H1 (cell line): ENCODE data around the gene DNAJC6. TPM values are rescaled to one million over a fixed set of nuclear protein-coding genes. Genes with fewer than 3 reads are reported as not detected.

Experiments used
- BCL11A ChIP-seq, 2 experiments: IDR thresholded peaks; one replicate each; pipeline ENCODE4 v1.6.1; 2011; ENCODE audit warnings: low read depth in 2 of 2, low read length in 2 of 2, mild to moderate bottlenecking in 2 of 2
- JUN ChIP-seq: IDR thresholded peaks from 2 replicates; pipeline ENCODE4 v1.6.1; 2011; ENCODE audit warnings: low read depth, mild to moderate bottlenecking, improper control_type of control experiment, low read length
- PHF8 ChIP-seq: fragments of 200-600 bp; sonication (generic); conservative IDR thresholded peaks from 2 replicates; pipeline ENCODE4 v1.7.1; 2012; ENCODE audit warnings: low read depth, mild to moderate bottlenecking, inconsistent platforms, low read length, moderate library complexity
- POU5F1 ChIP-seq: IDR thresholded peaks from 2 replicates; pipeline ENCODE4 v1.6.1; 2011; ENCODE audit warnings: low read depth, mild to moderate bottlenecking, low read length, moderate library complexity
- RNF2 ChIP-seq: fragments of 200-900, 300-1000 bp; sonication (generic); IDR thresholded peaks from 2 replicates; pipeline ENCODE4 v1.7.1; 2016; ENCODE audit warnings: borderline replicate concordance, low read depth, mild to moderate bottlenecking, antibody characterized with exemption, low read length; ENCODE audit not compliant: poor library complexity, severe bottlenecking; ENCODE audit errors: missing control alignments
- SIRT6 ChIP-seq: IDR thresholded peaks from one replicate; pipeline ENCODE4 v1.7.1; 2012; ENCODE audit warnings: low read length, inconsistent platforms
- SP1 ChIP-seq: IDR thresholded peaks from 2 replicates; pipeline ENCODE4 v1.6.1; 2011; ENCODE audit warnings: low read depth, low read length
- TCF12 ChIP-seq: IDR thresholded peaks from 2 replicates; pipeline ENCODE4 v1.6.1; 2011; ENCODE audit warnings: low read depth, mild to moderate bottlenecking, low read length
- polyA plus RNA-seq, 7 experiments: library from polyadenylated mRNA; depleted of rRNA in 3 of 7; stranded (reverse) in 5 of 7; unstranded in 2 of 7; fragments of >200 nt in 5 of 7; fragments of 200-250 nt in 2 of 7; gene quantifications; 1 replicate in 5 of 7; 2 replicates in 1 of 7; 4 replicates in 1 of 7; pipeline versions ENCODE4 v1.2.1 to v1.2.3, GENCODE V29; 2011 to 2013; ENCODE audit warnings: missing spikeins in 2 of 7, mixed read lengths in 2 of 7
- total RNA-seq: library from RNA; stranded (reverse); fragmentation: NEBNext Ultra II Directional; extraction: Animal tissue kit (Norgen Biotek cat#: 25700); gene quantifications from 2 replicates; pipeline ENCODE4 v1.2.1, GENCODE V29; 2021

Gene DNAJC6
- total and polyA plus RNA-seq, 2 of the 8 experiments (the other 6 are each of a cell fraction or from before 2014, with no cell fraction given): 1.6 to 3.0 TPM

DNA sequence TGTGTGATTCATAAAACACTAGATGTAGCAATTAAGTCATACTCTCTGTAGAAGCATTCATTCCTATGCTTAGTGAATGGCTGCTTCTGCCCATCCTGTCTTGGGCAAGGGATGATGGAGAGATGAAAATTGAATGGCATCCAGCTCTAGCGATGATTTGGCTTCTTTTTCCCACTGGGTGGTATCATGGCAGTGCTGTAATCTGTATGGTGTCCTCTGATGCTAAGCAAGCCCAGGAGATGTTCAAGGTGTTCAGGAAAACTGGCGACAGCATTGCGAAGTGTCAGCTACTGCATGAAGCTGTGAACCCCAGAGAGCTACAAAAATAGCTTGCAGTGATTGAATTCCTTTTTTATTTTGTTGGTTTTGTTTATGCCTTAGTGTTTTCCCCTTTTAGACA is 62.2 kb downstream of the DNAJC6 start (continued):
- no peak for TF ChIP-seq SIRT6
- no peak for TF ChIP-seq SP1
- no peak for TF ChIP-seq RNF2
- TF ChIP-seq JUN: no peak
- TF ChIP-seq TCF12: no peak
- TF ChIP-seq POU5F1: no peak
- no peak for TF ChIP-seq PHF8
- TF ChIP-seq BCL11A (IDR thresholded peaks at IDR 0.05; ENCODE audit: low read depth in 2 of 2, low read length in 2 of 2): no peak
